Adrenal gland (tissue), 5 donors: ENCODE results near the gene HSF2BP.

Experiments
- CTCF ChIP-seq, 6 experiments: fragments of 450-650 bp in 4 of 6; fragments of 200-600 bp in 2 of 6; sonication (generic) in 1 of 6; IDR thresholded peaks; 1 replicate in 5 of 6; 2 replicates in 1 of 6; pipeline versions ENCODE4 v1.5.1 to v1.8.0; 2016 to 2021; ENCODE audit warnings: antibody characterized with exemption in 6 of 6, mild to moderate bottlenecking in 2 of 6, moderate library complexity in 1 of 6
- POLR2A ChIP-seq, 2 donors: fragments of 450-650 bp; IDR thresholded peaks; one replicate each; pipeline ENCODE4 v1.6.1; 2017; ENCODE audit warnings: antibody characterized with exemption in 2 of 2, mild to moderate bottlenecking in 2 of 2, moderate library complexity in 1 of 2
- donor health status: DM: no; HTN: no; CAD: no.

- TF ChIP-seq CTCF (IDR thresholded peaks at IDR 0.05) (no peak), POLR2A (IDR thresholded peaks at IDR 0.05) (no peak)
Measured at GRCh38 chr21:43690346-43690745, 31.1 kb upstream of the HSF2BP start.
